GM12874 (cell line): ENCODE data around the gene RNF39.

ENCODE experiments used
- TF ChIP-seq, protein P1 (sequence below): IDR thresholded peaks from 2 replicates; pipeline ENCODE4 v1.5.1; 2011; ENCODE audit warnings: low read depth, mild to moderate bottlenecking, control low read depth, low read length, moderate library complexity; ENCODE audit not compliant: insufficient read depth

Gene RNF39

DNA sequence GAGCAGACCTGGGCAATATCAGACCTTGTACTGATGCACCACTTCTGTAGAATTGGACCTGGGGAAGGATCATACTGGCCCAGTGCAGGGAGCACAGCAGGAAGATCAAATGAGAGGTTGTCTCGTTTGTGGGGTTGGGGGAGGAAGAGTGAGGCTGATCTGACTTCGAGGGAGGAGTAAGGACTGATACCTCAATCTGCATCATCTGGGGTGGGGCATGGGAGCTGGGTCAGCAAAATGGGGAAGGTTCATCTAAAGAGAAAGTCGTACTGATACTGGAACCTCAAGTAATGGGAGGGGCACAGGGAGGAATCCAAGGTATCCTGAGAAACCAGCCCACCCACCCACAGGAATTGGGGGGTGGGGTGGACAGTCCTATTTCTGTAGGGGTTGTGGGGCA lies 3.7 kb downstream of the RNF39 start:
- TF ChIP-seq, protein P1, sequence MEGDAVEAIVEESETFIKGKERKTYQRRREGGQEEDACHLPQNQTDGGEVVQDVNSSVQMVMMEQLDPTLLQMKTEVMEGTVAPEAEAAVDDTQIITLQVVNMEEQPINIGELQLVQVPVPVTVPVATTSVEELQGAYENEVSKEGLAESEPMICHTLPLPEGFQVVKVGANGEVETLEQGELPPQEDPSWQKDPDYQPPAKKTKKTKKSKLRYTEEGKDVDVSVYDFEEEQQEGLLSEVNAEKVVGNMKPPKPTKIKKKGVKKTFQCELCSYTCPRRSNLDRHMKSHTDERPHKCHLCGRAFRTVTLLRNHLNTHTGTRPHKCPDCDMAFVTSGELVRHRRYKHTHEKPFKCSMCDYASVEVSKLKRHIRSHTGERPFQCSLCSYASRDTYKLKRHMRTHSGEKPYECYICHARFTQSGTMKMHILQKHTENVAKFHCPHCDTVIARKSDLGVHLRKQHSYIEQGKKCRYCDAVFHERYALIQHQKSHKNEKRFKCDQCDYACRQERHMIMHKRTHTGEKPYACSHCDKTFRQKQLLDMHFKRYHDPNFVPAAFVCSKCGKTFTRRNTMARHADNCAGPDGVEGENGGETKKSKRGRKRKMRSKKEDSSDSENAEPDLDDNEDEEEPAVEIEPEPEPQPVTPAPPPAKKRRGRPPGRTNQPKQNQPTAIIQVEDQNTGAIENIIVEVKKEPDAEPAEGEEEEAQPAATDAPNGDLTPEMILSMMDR = no peak

DNA sequence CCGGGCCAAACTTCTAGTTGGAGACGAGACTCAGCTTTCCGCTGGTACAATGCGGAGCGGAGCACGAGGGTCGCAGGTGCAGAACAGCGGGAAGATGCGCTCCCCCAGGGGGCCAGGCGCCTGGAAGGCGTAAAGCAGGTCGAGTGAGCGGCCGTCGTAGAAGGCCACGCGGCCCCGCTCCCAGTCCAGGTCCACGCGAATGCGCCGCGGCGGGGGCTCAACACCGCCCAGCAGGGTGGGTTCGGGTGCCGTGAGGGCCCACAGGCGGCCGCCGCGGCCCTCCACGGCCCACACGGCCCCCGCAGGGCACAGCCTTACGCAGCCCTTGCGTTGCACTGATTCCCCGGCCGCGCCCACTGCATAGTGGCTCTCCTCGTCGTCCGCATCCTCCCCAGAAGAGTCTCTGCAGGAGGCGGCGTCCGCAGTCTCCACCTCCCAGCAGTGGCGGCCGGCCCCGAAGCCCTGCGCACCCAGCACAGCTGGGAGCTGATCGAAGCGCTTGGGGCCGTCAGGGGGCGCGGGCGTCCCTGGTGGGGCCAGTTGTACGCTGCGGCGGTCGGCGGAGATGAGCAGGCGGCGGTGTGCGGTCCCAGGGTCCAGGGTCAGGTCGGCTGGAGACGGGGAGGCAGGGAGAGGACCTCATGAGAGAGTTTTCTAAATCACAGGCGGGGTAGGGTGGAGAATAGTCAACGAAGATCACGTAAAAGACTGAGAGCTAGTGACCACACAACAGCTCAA lies 4.3 kb downstream of the RNF39 start:
- TF ChIP-seq, protein P1 = no peak

DNA sequence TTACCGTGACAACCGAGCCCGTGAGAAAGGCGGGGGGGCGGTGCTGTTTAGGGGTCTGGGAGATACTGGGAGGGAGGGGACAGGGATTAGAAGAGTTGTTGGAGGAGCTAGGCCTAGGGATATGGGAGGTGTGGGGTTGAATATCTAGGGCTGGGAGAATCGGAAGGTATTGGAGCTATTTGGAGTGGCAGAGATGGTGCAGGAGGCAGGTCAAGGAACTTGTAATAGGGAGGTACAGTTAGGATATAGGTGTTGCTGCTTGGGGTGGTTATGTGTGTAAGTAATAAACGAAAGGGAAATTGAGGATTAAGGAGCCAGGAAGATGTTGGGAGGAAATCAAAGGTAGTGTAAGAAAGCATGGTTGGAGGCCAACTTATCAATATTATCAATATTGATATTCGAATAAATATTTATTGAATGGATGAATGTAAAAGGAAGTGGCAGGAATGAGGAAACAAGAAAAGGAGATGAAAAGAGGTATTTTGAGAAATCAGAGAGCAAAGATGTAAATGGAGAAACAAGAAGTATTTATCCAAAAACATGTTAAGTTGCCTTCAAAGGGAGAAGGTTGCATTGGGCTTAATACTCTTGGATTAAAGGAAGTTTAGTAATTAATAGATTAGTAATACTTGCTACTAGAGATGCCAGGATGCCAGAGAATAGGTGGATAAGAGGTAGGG lies 8.0 kb downstream of the RNF39 start:
- TF ChIP-seq, protein P1 = no peak

DNA sequence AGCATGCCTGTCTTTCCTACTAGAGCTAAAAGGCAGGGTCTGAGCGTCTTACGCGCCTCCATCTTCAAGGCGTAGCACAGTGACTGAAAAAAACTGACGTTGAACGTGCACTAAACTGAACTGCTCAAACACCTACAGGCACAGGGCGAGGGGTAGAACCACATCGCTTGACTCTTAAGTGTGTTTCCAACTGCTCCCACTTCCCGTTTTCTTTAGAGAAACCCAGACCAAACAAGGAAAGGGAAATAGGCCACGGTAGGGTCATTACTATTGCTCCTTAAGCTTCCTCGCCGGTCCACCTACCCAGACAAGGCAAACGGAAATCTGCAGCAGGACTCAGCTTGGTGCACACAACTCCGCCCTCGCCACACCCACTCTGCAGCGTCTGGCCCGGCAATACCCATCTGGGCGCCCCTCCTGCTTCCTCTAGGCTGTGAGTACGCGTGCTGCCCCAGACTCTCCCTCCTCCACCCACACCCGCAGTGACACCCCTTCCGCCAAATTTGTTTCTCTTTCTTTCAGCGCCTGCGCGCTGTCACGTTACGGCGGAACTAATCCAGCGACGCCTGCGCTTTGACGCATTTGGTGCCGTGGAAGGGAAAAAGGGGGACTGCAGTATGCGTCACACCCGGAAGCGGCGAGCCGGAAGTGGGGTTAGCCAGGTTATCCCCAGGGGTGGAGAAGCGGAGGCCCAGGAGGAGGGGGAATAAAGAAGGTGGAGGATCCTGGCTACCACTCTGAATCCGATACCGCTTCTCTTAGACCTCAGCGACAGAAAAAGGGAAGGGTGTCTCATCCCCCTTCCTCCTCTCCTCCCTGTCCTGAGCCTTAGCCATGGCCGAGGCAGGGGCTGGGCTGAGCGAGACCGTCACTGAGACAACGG lies 8.8 kb downstream of the RNF39 start, which contains the start of gene PPP1R11:
TSS of gene PPP1R11 (plus strand) at position 622 of the 883 bp plus-strand sequence. CDS start at position 835, 213 bp downstream.
- TF ChIP-seq, protein P1 = no peak

DNA sequence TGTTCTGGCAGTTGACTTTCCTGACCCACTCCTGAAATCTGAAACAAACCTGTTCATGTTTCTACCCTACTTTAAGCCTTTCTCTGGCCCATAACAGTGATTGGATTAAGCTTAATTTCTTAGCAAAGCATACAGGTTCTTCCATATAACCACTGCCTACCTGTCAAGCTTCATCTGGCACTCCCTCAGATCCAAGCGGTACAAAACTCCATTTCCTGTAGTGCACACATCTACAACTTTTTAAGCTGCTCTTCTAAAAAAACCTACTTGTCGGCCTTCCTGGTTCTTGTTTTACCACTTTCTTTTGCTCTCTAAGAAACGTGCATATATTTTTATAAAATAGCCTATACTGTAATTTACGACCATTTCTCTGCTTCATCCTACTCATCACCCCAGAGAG lies 9.5 kb downstream of the RNF39 start:
- TF ChIP-seq, protein P1 = no peak

DNA sequence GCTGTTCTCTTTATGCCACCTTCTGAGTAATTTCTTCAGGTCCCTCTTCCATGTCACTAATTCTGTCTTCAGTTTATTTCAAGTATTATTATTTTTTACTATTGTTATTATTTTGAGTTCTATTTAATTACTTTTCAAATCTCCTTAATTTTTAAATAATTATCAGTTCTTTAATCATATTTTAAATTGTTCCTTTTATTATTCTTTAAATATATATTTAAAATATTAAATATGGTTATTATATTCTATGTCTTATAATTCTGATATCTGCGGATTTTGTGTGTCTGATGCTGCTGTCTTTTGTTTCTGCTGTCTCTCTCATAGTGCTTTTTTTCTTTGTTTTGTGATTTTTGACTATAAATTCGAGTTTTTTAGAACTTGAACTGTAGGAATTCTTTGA lies 12.3 kb downstream of the RNF39 start:
- TF ChIP-seq, protein P1 = no peak
